AG04450 (cell line): ENCODE measurements around the gene ANO10. TPM values are rescaled to one million over a fixed set of nuclear protein-coding genes. Genes with fewer than 3 reads are reported as not detected.
"Not testable (repeated sequence)": the region's sequence is repeated elsewhere in the genome, so short reads cannot be mapped to it uniquely, and the experiment has no call there.

Source experiments
- CTCF ChIA-PET: fragments of 300-600, 350-600 bp; formaldehyde crosslinking; extraction: SDS; loops from one replicate; lab custom pipeline; 2022; ENCODE audit warnings: antibody characterized with exemption, inconsistent platforms; lab: Charles Lee
- POLR2A ChIA-PET: fragments of 350-600 bp; formaldehyde crosslinking; extraction: SDS; loops from one replicate; lab custom pipeline; 2021; ENCODE audit warnings: antibody characterized with exemption, inconsistent platforms; lab: Yijun Ruan, JAX
- DNase-seq: peaks from one replicate; pipeline ENCODE4 v3.0.0-alpha.2; 2011; ENCODE audit warnings: low read depth, low spot score
- H3K27ac ChIP-seq: one replicate; pipeline ENCODE4 v1.5.1; 2012; ENCODE audit warnings: low read depth, low read length, control low read depth
- H3K27me3 ChIP-seq: one replicate; pipeline ENCODE4 v1.6.0; 2012; ENCODE audit warnings: low read length; ENCODE audit not compliant: control insufficient read depth, insufficient read depth
- H3K4me3 ChIP-seq: 2 replicates; pipeline ENCODE4 v1.5.1; 2011; ENCODE audit warnings: mild to moderate bottlenecking, low read depth, low read length, control low read depth
- H3K9me3 ChIP-seq: 2 replicates; pipeline ENCODE4 v1.5.1; 2012; ENCODE audit warnings: low read length; ENCODE audit not compliant: control insufficient read depth, insufficient read depth
- polyA plus RNA-seq: library from polyadenylated mRNA; depleted of rRNA; stranded (reverse); fragments of >200 nt; gene quantifications from 2 replicates; pipeline ENCODE4 v1.2.3, GENCODE V29; 2011
- TF ChIP-seq, protein P1 (sequence below): IDR thresholded peaks from 2 replicates; pipeline ENCODE4 v1.5.1; 2011; ENCODE audit warnings: low read depth, low read length, control low read depth, inconsistent platforms

ANO10 gene
- polyA plus RNA-seq, 1 experiment = 87.1 TPM

DNA sequence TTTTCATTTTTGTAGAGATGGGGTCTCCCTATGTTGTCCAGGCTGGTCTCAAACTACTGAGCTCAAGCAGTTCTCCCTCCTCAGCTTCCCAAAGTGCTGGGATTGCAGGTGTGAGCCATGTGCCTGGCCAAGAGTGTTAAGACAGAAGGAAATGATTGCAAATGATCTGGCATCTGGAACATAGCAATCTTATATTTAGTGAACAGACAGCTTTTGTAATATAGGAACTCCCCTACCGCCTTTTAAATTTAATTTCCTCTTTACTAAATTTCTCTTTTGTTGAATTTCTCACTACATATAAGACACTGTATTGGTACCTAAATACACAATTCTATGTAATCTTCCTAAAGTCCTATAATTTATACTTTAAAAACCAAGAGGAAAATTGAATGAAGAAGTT lies 13.1 kb downstream of the ANO10 start:
- TF ChIP-seq, protein P1, sequence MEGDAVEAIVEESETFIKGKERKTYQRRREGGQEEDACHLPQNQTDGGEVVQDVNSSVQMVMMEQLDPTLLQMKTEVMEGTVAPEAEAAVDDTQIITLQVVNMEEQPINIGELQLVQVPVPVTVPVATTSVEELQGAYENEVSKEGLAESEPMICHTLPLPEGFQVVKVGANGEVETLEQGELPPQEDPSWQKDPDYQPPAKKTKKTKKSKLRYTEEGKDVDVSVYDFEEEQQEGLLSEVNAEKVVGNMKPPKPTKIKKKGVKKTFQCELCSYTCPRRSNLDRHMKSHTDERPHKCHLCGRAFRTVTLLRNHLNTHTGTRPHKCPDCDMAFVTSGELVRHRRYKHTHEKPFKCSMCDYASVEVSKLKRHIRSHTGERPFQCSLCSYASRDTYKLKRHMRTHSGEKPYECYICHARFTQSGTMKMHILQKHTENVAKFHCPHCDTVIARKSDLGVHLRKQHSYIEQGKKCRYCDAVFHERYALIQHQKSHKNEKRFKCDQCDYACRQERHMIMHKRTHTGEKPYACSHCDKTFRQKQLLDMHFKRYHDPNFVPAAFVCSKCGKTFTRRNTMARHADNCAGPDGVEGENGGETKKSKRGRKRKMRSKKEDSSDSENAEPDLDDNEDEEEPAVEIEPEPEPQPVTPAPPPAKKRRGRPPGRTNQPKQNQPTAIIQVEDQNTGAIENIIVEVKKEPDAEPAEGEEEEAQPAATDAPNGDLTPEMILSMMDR = no peak
- no peaks in the 10 kb centered on the region for H3K9me3 ChIP-seq
- DNase-seq = no peak
- H3K27me3 ChIP-seq = no peaks in the 10 kb centered on the region
- ChIA-PET POLR2A (interaction anchor here (0.5 kb wide), 1 partner anchor 13 kb away, joined by 3 read pairs; the partner anchor contains the start of gene ANO10), CTCF (no interaction called here)
- H3K27ac ChIP-seq = no peak overlapping the region
- H3K4me3 ChIP-seq = no peak overlapping the region

DNA sequence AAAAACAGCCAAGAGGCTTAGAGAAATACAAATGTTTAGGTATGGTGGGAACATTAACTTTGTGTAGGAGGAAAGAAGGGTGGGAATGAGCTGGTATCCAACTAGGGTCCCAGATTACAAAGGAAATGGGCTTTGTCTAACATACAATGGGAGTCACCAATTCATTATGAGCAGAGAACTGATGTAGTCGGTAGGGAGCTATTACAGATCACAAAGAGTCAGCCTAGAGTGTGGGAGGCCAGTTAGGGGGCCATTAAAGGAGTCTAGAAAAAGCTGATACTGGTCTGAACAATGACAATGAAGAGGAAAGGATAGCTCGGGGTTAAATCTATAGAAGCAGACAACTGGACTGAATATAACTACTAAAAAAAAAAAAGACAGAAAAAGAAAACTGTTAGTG lies 15.5 kb downstream of the ANO10 start:
- Histone ChIP-seq H3K27ac (no peak overlapping the region), H3K4me3 (no peak overlapping the region), H3K9me3 (no peaks in the 10 kb centered on the region), H3K27me3 (no peaks in the 10 kb centered on the region)
- DNase-seq = no peak
- ChIA-PET POLR2A (no interaction called here), CTCF (no interaction called here)
- TF ChIP-seq, protein P1 = no peak

DNA sequence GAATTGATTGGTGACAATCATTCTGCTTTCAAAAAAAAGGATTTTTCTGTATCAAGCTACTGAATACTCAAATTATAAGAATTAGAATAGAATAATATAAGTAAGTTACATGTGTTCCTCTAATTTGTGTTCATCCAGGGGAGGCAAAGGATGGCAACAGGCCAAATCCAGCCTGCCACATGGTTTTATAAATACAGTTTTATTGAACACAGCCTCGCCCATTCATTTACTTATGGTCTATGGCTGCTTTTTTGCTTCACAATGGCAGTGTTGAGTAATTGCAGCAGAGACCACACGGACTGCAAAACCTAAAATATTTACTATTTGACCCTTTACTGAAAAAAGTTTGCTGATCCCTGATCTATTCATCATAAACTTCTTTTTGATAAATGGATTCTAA lies 21.9 kb downstream of the ANO10 start:
- CTCF ChIA-PET, H3K4me3 ChIP-seq, DNase-seq, H3K9me3 ChIP-seq, H3K27ac ChIP-seq, H3K27me3 ChIP-seq, POLR2A ChIA-PET: not testable (repeated sequence)

DNA sequence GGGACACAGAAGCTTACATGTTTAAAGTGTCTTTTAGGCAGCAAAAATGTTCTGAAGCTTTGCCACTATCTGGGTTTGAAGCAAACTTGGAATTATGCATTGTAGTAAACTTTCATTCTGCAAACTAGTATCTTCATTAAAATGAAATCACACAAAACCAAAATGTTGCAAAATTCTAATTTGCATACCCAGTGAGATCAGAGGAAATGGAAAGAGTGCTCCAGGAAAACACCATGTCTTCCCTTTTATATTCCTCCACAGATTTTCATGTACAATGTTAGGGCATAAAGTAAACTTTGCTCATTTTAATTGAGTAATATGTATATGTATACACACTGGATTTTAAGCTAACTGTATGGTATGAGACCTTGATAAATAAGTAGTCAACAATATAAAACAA lies 23.9 kb downstream of the ANO10 start:
- H3K27me3 ChIP-seq = no peaks in the 10 kb centered on the region
- no peak overlapping the region for H3K4me3 ChIP-seq
- CTCF ChIA-PET = no interaction called here
- POLR2A ChIA-PET = no interaction called here
- no peak overlapping the region for H3K27ac ChIP-seq
- TF ChIP-seq, protein P1 = no peak
- no peaks in the 10 kb centered on the region for H3K9me3 ChIP-seq
- DNase-seq = no peak

DNA sequence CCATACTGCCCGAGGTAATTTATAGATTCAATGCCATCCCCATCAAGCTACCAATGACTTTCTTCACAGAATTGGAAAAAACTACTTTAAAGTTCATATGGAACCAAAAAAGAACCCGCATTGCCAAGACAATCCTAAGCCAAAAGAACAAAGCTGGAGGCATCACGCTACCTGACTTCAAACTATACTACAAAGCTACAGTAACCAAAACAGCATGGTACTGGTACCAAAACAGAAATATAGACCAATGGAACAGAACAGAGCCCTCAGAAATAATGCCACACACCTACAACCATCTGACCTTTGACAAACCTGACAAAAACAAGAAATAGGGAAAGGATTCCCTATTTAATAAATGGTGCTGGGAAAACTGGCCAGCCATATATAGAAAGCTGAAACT lies 25.6 kb downstream of the ANO10 start:
- H3K27me3 ChIP-seq, H3K4me3 ChIP-seq, H3K27ac ChIP-seq, DNase-seq, H3K9me3 ChIP-seq, CTCF ChIA-PET, POLR2A ChIA-PET: not testable (repeated sequence)

DNA sequence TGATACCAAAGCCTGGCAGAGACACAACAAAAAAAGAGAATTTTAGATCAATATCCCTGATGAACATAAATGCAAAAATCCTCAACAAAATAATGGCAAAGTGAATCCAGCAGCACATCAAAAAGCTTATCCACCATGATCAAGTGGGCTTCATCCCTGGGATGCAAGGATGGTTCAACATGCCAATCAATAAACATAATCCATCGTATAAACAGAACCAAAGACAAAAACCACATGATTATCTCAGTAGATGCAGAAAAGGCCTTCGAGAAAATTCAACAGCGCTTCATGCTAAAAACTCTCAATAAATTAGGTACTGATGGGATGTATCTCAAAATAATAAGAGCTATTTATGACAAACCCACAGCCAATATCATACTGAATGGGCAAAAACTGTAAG lies 26.5 kb downstream of the ANO10 start:
- POLR2A ChIA-PET, H3K9me3 ChIP-seq, CTCF ChIA-PET, H3K4me3 ChIP-seq, H3K27me3 ChIP-seq, DNase-seq, H3K27ac ChIP-seq: not testable (repeated sequence)

DNA sequence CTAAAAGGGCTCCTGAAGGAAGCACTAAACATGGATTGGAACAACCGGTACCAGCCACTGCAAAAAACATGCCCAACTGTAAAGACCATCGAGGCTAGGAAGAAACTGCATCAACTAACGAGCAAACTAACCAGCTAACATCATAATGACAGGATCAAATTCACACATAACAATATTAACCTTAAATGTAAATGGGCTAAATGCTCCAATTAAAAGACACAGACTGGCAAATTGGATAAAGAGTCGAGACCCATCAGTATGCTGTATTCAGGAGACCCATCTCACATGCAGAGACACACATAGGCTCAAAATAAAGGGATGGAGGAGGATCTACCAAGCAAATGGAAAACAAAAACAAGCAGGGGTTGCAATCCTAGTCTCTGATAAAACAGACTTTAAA lies 28.2 kb downstream of the ANO10 start:
- H3K9me3 ChIP-seq, DNase-seq, CTCF ChIA-PET, H3K27me3 ChIP-seq, H3K27ac ChIP-seq, POLR2A ChIA-PET, H3K4me3 ChIP-seq: not testable (repeated sequence)

DNA sequence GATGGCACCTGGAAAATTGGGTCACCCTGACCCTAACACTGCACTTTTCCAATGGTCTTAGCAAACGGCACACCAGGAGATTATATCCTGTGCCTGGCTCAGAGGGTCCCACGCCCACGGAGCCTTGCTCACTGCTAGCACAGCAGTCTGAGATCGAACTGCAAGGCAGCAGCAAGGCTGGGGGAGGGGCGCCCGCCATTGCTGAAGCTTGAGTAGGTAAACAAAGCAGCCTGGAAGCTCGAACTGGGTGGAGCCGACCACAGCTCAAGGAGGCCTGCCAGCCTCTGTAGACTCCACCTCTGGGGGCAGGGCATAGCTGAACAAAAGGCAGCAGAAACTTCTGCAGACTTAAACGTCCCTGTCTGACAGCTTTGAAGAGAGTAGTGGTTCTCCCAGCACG lies 29.9 kb downstream of the ANO10 start:
- H3K27ac ChIP-seq, POLR2A ChIA-PET, H3K27me3 ChIP-seq, H3K9me3 ChIP-seq, CTCF ChIA-PET, H3K4me3 ChIP-seq, DNase-seq: not testable (repeated sequence)
